Brain microvascular endothelial cell (primary cell): ENCODE results near the gene TMEM108.
"Not testable (repeated sequence)": the region's sequence is repeated elsewhere in the genome, so short reads cannot be mapped to it uniquely, and the experiment has no call there.

Experiments used
- DNase-seq: peaks from one replicate; pipeline ENCODE4 v3.0.0-alpha.2; 2020
- H3K27ac ChIP-seq: fragments of 250-450 bp; sonication (Bioruptor Pico); 2 replicates; pipeline ENCODE4 v1.5.1; 2020; ENCODE audit warnings: mild to moderate bottlenecking, moderate library complexity
- H3K27me3 ChIP-seq: fragments of 250-450 bp; sonication (Bioruptor Pico); replicated peaks from 2 replicates; pipeline ENCODE4 v1.5.1; 2020; ENCODE audit warnings: mild to moderate bottlenecking
- H3K36me3 ChIP-seq: fragments of 250-450 bp; sonication (Bioruptor Pico); replicated peaks from 2 replicates; pipeline ENCODE4 v1.5.1; 2020; ENCODE audit warnings: mild to moderate bottlenecking
- H3K4me3 ChIP-seq: 2 replicates; pipeline ENCODE4 v1.5.1; 2011; ENCODE audit warnings: low read depth, mild to moderate bottlenecking, control low read depth, low read length, moderate library complexity
- in situ Hi-C: cut with HindIII; loops from 2 replicates; pipeline ENCODE4 v1.10.0; 2017; ENCODE audit warnings: low sequenced_read_pairs, low pct_ligation_motif_present
- TF ChIP-seq, protein P1 (sequence below): IDR thresholded peaks from 2 replicates; pipeline ENCODE4 v1.5.1; 2011; ENCODE audit warnings: low read depth, mild to moderate bottlenecking, moderate library complexity, low read length, control low read depth, inconsistent platforms; ENCODE audit errors: missing control alignments

TMEM108 gene

DNA sequence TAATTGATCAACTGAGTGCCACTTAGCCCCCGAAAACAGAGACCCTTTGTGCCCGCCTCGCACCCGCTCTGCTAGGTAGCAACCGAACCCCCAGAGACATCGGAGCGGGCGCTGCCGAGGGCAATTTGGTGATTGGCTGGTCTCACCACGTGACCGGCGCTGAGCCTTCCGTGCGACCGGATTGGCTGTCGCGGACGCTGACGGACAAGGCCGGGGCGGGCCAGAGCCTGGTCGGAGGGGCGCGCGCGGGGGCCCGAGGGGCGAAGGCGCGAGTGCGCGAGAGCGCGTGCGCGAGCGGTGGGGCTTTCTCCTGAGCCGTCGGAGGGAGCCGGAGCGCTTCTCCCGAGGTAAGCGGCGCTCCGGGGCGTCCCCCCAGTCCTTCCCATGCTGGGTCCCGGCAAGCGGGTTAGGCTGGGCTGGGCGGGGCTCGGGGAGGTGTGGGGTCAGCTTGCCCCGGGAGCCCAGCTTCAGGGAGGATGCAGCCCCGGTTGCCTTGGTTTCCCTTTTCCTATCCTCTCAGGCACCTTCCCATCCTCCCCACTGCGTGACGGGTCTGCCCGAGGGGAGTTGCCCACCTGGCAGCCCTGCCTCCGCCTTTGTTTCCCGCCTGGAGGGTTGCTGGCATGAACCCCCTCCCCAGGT lies at the start of gene TMEM108:
TSS of gene TMEM108 (plus strand) at position 303 of the 642 bp plus-strand sequence.
- peak; percentile 76 for DNase-seq
- no peaks in the 10 kb centered on the region for H3K36me3 ChIP-seq

DNA sequence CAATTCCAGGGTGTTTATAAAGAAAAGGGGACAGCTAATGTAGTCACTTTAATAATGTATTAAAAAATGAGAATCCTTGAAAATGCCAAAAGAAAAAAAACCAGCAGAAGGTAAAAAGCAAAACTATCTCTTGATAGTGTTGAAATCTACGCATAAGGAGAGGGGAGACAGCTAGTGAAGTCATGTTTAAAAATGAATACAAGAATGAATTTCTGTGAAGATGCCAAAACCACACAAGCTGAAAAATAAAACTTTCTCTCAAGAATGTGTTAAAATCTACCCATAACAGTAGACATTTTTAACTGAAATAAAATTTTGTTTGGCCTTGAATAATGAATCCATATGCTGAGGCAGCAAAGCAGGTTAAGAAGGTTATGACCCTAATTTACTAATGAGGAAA lies 42.2 kb upstream of the TMEM108 start:
- Histone ChIP-seq H3K27ac (no peak overlapping the region), H3K27me3 (no peaks in the 10 kb centered on the region), H3K4me3 (no peak overlapping the region), H3K36me3 (no peaks in the 10 kb centered on the region)
- TF ChIP-seq, protein P1, sequence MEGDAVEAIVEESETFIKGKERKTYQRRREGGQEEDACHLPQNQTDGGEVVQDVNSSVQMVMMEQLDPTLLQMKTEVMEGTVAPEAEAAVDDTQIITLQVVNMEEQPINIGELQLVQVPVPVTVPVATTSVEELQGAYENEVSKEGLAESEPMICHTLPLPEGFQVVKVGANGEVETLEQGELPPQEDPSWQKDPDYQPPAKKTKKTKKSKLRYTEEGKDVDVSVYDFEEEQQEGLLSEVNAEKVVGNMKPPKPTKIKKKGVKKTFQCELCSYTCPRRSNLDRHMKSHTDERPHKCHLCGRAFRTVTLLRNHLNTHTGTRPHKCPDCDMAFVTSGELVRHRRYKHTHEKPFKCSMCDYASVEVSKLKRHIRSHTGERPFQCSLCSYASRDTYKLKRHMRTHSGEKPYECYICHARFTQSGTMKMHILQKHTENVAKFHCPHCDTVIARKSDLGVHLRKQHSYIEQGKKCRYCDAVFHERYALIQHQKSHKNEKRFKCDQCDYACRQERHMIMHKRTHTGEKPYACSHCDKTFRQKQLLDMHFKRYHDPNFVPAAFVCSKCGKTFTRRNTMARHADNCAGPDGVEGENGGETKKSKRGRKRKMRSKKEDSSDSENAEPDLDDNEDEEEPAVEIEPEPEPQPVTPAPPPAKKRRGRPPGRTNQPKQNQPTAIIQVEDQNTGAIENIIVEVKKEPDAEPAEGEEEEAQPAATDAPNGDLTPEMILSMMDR, result no peak
- no peak for DNase-seq
- in situ Hi-C loops, result no loop called here

More for the DNA sequence above, at the start of gene TMEM108:
- Histone ChIP-seq H3K27ac (no peak within 1 kb of the TSS), H3K27me3 (no peaks in the 10 kb centered on the region), H3K4me3 (peak within 1 kb of the TSS; percentile 76)
- in situ Hi-C loops, result loop anchor here (25.0 kb wide), 1 partner anchor 349 kb away; no protein-coding TSS in a partner anchor
- TF ChIP-seq, protein P1, result no peak

DNA sequence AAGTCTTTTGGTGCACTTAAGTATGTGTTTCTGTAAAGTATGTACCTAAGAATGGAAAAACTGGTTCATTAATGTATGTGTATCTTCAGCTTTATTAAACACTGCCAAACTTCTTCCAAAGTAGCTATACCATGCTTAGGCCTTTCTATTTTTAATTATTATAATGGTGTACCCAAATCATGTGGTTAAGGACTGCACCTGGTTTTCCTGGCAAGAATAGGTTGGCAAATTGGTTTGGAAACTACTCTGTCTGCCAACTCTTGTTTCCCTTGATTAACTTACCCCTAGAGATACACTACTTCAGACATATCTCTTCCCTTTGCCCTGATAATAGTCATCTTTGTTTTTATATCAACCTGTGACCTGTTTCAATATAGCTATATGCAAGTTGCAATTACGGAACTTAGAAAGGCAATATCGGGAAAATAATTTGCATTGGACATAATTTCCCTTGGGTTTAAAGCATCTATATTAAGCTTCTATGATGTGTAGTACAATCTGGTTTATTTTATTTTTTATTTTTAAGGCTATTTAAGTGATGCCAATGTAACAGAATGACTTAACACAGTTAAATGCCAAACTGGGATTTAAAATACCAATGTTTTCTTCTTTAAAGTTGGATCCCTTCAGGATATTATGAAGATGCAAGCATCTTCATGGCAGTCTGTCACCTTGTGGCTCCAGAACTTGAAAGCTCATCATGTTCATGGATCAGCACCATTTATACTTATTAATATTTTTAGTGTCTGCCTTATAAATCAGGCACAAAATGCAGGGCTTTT lies 40.6 kb upstream of the TMEM108 start:
- no peaks in the 10 kb centered on the region for H3K27me3 ChIP-seq
- H3K27ac ChIP-seq, result no peak overlapping the region
- H3K36me3 ChIP-seq, result no peaks in the 10 kb centered on the region
- in situ Hi-C loops, result no loop called here
- no peak overlapping the region for H3K4me3 ChIP-seq
- no peak for DNase-seq
- TF ChIP-seq, protein P1, result no peak

DNA sequence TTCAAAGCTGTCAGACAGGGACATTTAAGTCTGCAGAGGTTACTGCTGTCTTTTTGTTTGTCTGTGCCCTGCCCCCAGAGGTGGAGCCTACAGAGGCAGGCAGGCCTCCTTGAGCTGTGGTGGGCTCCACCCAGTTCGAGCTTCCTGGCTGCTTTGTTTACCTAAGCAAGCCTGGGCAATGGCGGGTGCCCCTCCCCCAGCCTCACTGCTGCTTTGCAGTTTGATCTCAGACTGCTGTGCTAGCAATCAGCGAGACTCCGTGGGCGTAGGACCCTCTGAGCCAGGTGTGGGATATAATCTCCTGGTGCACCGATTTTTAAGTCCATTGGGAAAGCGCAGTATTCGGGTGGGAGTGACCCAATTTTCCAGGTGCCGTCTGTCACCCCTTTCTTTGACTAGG lies 33.2 kb upstream of the TMEM108 start:
- H3K36me3 ChIP-seq, DNase-seq, H3K4me3 ChIP-seq, in situ Hi-C loops, H3K27ac ChIP-seq, H3K27me3 ChIP-seq: not testable (repeated sequence)

DNA sequence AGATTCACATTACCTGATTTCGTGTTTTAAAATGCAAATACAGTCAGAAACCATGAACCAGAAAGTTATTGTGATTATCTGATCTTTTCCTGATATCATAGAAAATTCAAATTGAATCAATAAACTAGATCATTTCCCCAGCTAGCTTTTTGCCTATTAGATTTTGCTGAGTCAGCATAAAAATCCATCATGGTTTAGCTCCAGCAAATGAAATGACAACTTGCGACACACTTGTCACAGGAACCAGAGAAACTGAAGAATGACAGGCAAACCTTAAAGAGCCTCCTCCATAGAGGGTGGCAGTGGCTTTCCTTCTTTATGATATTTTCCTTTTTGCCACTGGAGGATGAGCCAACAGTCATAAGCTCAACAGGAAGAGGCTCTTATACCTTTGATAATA lies 30.6 kb upstream of the TMEM108 start:
- TF ChIP-seq, protein P1, result no peak
- DNase-seq, result no peak
- no peaks in the 10 kb centered on the region for H3K27me3 ChIP-seq
- H3K4me3 ChIP-seq, result no peak overlapping the region
- in situ Hi-C loops, result no loop called here
- no peak overlapping the region for H3K27ac ChIP-seq
- no peaks in the 10 kb centered on the region for H3K36me3 ChIP-seq

DNA sequence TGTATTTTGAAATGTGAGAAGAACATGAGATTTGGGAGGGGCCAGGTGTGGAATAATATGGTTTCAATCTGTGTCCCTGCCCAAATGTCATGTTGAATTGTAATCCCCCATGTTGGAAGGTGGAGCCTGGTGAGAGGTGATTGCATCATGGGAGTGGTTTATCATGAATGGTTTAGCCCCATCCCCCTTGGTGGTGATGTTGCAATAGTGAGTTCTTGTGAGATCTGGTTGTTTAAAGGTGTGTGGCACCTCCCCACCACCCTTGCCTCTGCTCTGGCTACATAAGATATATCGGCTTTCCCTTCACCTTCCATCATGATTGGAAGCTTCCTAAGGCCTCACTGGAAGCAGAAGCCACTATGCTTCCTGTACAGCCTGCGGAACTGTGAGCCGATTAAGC lies 23.9 kb upstream of the TMEM108 start:
- in situ Hi-C loops, result no loop called here
- no peak for DNase-seq
- TF ChIP-seq, protein P1, result no peak

DNA sequence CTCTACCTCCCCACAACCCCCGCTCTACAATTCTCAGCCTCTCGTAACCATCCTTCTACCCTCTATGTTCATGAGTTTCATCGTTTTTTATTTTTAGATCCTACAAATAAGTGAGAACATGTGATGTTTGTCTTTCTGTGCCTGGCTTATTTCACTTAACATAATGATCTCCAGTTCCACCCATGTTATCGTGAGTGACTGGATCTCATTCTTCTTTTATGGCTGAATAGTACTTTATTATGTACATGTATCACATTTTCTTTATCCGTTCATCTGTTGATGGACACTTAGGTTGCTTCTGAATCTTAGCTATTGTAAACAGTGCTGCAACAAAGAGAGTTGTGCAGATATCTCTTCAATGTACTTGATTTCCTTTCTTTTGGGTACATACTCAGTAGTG lies 22.6 kb upstream of the TMEM108 start:
- not testable (repeated sequence) for DNase-seq

More for the DNA sequence above, 23.9 kb upstream of the TMEM108 start:
- Histone ChIP-seq H3K27me3 (no peaks in the 10 kb centered on the region), H3K4me3 (no peak overlapping the region), H3K27ac (no peak overlapping the region), H3K36me3 (no peaks in the 10 kb centered on the region)

More for the DNA sequence above, 22.6 kb upstream of the TMEM108 start:
- H3K27ac ChIP-seq, H3K36me3 ChIP-seq, H3K4me3 ChIP-seq, H3K27me3 ChIP-seq, in situ Hi-C loops: not testable (repeated sequence)
